Measurements from ENCODE around the gene TSPAN17.
"Not testable (repeated sequence)": the region's sequence is repeated elsewhere in the genome, so short reads cannot be mapped to it uniquely, and the experiment has no call there.

TSPAN17 gene, protein sequence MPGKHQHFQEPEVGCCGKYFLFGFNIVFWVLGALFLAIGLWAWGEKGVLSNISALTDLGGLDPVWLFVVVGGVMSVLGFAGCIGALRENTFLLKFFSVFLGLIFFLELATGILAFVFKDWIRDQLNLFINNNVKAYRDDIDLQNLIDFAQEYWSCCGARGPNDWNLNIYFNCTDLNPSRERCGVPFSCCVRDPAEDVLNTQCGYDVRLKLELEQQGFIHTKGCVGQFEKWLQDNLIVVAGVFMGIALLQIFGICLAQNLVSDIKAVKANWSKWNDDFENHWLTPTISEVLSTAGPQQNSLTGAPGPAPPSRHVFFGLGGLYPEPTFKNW

DNA sequence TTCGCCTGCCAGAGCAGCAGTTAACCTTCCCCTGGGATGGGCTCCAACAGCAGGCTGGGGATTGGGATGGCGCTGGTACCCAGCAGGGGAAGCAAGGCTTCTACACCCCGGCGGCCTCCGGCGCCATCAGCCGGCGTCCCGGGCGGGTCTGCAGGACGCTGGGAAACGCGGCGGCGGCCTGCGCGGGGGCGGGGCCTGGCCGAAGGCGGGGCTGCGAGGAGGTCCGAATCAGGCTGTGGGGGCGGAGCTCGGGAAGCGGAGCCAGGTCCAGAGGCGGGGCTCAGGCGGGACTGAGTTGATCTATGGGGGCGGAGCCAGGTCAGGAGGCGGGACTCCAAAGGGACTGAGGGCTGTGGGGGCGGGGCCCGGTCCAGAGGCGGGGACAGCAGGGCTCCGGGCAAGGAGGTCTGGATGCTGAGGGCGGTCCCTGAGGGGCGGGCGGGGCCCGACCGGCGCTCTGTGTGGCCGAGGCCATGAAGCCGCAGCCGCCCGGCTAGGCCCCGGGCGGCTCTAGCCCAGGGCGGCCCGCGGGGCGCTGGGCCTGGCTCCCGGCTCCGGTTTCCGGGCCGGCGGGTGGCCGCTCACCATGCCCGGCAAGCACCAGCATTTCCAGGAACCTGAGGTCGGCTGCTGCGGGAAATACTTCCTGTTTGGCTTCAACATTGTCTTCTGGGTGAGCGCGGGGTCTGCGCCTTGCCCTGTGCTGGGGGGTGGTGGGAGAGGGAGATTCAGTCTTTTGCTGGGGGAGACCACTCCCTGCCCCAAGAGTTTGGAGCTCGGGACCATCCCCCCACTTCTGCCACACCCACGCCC is at the start of gene TSPAN17:
Gene TSPAN17 (plus strand): TSS at position 455 of the 813 bp plus-strand sequence. CDS start 132 bp downstream, at position 587.
- peak within 1 kb of the TSS; percentile 78 for H3K4me3 ChIP-seq (ENCODE audit: low read depth, low read length)
- peak; percentile 93 for DNase-seq (ENCODE audit: low read depth)

DNA sequence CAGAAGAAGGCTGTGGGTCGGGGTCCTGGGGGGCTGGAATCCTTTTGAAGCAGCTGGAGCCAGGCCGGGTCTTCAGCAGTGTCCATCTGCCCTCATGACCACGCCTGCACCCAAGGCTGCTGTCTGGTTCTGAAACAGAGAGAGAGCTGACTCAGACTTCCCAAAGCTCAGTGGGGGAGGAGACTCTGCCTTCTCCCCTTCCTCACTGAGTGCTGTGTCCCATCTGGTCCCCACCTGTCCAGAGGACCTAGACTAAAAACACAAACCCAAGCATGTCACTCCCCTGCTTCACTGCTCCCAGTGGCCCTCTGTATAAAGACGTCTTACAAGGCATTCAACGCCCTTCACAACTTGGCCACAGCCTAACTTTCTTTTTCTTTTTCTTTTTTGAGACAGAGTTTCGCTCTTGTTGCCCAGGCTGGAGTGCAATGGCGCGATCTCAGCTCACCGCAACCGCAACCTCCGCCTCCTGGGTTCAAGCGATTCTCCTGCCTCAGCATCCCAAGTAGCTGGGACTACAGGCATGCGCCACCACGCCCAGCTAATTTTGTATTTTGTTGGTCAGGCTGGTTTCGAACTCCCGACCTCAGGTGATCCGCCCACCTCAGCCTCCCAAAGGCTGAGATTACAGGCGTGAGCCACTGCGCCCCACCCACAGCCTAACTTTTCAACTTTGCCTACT is 47.4 kb upstream of the TSPAN17 start:
- DNase-seq (ENCODE audit: low read depth), result not testable (repeated sequence)

DNA sequence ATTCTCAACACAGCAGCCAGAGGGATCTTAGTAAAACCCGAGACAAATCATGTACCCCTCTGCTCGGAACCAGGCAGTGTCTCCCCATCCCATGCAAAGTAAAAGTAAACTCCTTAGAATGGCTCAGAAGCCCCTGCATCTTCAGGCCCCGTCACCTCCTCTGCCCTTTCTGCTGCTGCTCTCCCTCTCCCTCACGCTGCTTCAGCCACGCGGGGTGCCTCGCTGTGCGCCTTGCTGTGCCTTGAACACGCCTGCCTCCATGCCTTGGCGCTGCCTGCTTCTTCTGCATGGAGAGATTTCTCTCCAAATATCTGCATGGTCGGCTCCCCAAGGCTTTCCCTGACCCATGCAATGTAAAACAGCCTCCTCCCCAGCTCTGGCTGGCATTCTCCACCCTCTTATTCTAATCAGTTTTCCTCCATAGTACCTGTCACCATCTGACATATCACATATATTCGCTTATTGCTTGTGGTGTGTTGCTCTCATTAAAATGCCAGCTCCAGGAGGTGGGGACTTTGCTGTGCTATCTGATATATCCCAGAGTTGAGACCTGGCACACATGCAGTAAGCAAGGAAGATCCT is 45.3 kb upstream of the TSPAN17 start:
- no peak for DNase-seq (ENCODE audit: low read depth)
- H3K4me3 ChIP-seq (ENCODE audit: low read depth, low read length), result no peak overlapping the region

More for the DNA sequence above, 47.4 kb upstream of the TSPAN17 start:
- not testable (repeated sequence) for H3K4me3 ChIP-seq (ENCODE audit: low read depth, low read length)

DNA sequence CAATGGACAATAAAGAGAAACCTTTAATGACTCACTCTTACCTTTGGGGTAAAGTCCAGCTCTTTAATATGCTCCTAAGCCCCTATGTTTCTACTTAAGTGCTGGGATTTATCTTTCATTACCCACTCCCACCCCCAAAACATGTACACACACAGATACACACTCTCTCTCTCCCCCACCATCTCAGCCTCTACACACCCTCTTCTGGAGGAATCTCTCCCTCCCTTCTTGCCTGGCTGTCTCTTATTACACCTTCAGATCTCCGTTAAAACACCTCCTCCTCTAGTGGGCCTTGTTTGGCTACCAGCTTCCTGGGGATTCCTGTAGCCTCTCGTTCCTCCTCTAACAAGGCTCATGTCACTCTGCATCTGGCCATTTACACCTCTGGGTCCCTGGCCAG is 44.2 kb upstream of the TSPAN17 start:
- DNase-seq (ENCODE audit: low read depth), result no peak
- no peak overlapping the region for H3K4me3 ChIP-seq (ENCODE audit: low read depth, low read length)

DNA sequence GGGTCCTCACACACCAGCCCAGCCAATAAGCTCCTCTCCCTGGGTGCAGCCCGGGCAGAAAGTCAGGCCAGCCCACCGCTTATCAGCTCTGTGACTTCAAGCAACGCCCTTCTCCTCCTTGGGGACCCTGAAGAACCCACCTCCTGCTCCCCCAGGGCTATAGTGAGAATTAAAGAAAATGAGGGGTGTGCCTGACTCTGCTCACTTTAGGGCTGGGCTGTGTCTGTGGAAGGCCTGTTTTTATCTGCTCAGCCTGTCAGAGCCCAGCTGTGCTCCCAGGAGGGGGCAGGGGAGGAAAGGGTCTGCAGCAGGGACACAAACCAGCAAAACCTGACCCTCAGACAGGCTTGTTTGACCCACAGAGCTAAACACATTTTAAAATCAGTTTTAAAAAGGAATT is 41.3 kb upstream of the TSPAN17 start:
- no peak for DNase-seq (ENCODE audit: low read depth)
- H3K4me3 ChIP-seq (ENCODE audit: low read depth, low read length), result no peak overlapping the region

DNA sequence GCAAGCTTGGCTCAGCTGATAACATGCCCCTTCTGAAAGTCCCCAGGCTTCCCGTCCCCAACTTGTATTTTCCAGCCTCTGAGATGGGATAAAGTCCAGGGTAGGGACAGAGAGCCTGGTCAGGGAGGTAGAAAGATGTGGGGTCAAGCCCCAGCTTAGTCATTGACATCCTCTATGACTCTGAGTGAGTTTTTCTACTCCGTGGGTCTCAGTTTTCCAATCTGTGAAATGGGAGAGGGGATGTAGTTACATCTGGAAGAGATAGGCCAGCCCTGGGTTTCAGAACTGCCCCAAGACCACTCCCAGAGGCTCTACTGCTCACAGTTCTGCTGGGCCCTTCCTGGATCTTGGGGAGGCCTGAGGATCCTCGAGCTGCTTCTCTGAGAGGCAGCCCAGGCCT is 40.4 kb upstream of the TSPAN17 start:
- no peak for DNase-seq (ENCODE audit: low read depth)
- H3K4me3 ChIP-seq (ENCODE audit: low read depth, low read length), result no peak overlapping the region

DNA sequence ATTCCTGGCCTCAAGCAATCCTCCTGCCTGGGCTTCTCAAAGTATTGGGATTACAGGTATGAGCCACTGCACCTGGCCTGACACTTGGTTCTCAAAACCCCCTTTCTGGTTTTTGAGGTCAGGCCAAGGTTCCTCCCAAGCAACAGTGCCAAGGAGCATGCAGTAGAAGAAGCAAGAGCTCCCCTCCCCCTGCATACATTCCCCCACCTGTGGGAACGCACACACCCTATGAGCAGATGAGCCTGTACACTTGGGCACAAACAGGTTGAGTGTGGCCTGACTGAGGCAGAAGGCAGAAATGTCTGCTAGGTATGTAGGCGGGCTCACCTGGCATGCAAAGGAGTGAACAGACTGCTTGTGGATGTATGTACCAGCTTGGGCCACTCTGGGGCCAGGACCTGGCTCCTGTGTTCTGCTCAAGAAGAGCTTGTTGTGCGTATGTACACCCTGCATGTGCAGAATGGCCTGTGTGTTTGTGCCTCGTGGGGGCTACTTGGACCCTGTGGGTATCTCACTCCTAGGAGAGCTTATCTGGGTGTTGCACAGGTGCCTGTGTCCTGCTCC is 39.1 kb upstream of the TSPAN17 start:
- no peak for DNase-seq (ENCODE audit: low read depth)
- H3K4me3 ChIP-seq (ENCODE audit: low read depth, low read length), result no peak overlapping the region

DNA sequence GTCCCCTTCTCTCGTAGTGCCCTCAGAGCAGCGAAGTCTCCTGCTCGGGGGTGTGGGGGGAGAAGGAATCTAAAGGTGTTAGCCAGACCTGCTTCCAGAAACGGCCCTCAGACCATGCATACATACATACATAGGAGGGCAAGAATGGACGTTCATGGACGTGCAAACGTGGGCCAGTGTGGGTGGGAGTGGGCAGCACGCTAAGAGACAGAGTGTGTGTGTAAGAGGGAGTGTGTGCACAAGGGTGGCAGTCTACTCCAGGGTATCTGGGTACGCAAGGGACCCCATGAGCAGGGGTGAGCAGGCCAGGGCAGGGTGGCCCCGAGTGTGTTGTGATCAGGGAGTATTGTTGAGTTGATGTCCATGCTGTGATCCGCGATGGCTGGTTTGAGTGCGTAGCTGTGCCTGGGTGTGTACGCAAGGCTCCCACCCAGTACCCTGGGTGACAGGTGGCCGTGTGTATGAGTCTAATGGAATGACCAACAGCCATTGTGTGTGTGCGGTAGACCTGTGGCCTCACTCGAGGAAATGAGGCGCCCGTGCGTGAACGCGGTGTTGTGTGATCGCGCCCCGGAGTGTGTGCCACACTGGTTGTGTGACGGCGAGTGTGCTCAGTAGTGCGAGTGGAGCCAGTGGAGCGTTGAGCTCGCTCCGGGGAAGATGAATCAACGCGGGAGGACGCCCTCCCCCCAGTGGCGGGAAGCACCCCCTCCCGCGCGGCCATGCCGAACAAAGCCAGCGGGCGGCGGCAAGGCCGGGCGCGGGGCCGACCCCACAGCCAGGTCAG is 38.2 kb upstream of the TSPAN17 start:
- peak overlapping the region; percentile 65 for H3K4me3 ChIP-seq (ENCODE audit: low read depth, low read length)
- no peak for DNase-seq (ENCODE audit: low read depth)

DNA sequence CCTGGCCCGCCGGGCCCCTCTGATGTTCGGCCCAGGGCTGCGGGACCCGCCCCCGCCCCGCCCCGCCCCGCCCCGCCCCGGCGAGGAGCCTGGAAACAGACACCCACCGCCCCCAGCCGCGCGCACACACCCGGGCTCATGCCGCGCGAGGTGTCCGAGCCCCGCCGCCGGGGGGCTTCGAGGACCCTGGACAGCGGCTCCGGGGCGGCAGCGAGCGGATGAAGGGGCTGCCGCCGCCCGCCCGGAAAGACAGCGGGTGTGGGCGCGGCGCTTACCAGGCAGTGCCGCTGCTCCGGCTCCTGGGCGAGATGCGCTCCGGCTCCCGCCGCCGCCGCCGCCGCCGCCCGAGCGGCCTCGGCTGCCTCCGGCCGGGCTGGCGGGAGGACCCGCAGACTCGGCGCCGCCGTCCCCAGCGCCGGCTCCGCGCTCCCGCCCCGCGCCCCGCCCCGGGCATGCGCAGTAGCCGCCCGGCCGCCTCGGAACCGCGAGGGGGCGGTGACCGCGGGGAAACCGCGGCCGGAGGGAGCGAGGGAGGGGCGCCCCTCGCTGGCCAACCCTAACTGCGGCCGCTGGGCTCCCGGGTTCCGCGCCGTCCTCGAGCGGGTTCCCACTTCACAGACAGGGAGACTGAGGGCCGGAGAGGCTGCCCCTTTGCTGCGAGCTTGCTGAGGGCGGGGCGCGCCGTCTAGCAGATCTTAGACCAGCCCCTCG is 37.4 kb upstream of the TSPAN17 start, which contains the start of gene GPRIN1:
Gene GPRIN1 (minus strand): TSS at position 433 of the 711 bp plus-strand sequence. CDS start 10,322 bp downstream, outside the sequence.
- H3K4me3 ChIP-seq (ENCODE audit: low read depth, low read length), result peak within 1 kb of the TSS; percentile 65
- DNase-seq (ENCODE audit: low read depth), result no peak

DNA sequence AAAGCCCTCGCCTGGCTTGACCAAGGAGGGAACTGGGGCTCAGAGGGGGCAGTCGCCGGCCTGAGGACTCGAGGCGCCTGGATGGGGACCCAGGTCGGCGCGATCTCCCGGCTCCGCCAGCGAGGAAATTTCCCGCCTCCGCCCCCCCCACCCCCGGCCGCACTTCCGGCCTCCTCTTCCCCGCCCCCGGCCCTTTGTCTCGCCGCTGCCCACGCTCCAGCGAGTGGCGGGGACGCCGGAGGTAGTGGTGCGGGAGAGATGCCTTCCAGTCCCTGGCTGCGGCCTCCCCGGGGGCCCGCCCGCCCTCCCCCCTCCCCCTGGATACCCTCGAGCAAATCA is 36.9 kb upstream of the TSPAN17 start:
- DNase-seq (ENCODE audit: low read depth), result no peak
- peak overlapping the region; percentile 65 for H3K4me3 ChIP-seq (ENCODE audit: low read depth, low read length)

DNA sequence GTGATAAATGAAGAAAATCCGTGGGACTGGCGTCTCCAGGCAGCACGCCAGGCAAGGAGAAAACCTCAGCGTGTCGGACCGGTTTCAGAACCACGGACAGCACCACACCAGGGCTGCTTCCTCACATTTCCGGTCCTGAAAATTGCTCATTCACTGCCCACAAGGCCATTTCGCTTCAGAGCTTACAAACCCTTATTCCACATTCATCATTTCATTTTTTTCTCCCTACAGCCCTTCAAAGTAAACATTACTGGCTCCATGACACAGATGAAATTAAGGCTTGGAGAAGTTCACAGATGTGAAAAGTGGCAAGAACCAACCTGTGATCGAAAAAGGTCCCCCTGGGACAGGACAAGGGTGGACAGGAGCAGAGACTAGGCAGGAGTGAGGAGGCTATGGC is 35.8 kb upstream of the TSPAN17 start:
- peak; percentile 64 for DNase-seq (ENCODE audit: low read depth)
- H3K4me3 ChIP-seq (ENCODE audit: low read depth, low read length), result no peak overlapping the region

DNA sequence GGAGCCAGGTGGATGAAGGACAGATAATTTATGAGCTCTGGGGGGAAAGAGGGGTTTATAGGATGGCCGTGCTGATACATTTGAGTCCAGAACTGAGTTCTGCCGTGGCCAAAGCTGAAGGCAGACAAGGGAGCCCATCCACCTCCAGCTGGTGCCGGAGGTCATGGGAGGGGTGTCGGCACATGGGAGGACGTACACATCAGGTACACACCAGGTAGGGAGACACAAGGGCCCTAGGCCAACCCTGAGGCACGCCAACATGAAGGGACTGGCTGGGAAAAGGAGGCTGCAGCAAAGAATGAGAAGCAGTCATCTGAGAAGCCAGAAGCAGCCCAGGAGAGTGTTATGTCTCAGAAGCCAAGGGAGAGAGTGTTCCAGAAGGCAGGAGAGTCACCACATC is 35.3 kb upstream of the TSPAN17 start:
- no peak for DNase-seq (ENCODE audit: low read depth)

DNA sequence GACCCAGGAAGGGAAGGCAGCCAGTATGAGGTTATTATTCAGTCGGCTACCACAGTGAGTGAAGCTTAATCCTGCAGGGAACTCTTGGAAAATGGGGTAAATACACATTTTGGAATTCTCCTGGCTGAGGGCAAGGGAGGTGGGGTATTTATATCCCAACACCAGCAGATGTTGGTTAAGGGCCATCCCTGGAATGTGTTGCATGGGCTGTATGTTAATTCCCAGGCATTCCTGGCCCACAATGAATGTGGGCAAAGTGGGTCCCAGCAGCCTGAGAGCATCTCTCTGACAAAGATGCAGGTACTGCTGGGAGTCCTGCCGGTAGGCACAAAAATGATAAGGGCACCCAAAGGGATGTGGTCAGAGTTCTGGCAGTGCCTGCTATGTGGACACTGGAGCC is 34.4 kb upstream of the TSPAN17 start:
- DNase-seq (ENCODE audit: low read depth), result no peak
- no peak overlapping the region for H3K4me3 ChIP-seq (ENCODE audit: low read depth, low read length)

More for the DNA sequence above, 35.3 kb upstream of the TSPAN17 start:
- H3K4me3 ChIP-seq (ENCODE audit: low read depth, low read length), result no peak overlapping the region

DNA sequence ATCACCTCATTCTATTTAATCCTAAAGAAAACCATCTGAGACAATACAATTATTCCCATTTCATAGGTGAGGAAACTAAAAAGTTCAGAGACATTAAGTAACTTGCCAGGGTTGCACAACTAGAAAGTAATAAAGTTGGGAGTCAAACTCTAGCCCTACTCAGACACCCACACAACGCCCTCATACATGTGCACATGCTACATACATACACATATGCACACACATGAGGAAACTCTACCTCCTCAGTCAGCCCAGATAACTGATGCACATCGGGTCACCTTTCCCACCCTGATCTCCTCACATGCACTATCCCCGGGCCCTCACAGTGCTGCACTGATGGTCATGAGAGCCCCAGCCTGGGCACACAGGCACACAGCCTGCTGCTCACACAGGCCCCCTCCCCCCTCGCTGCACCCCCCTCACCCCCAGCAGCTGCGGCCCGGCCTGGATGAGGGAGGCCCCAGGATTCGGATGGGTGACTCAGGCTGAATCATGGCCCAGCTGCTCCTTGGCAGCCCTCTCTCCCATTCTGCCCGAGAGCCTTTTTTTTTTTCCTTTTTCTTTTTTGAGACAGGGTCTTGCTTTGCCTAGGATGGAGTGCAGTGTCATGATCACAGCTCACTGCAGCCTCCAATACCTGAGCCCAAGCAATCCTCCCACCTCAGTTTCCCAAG is 32.3 kb upstream of the TSPAN17 start:
- no peak overlapping the region for H3K4me3 ChIP-seq (ENCODE audit: low read depth, low read length)
- peak; percentile 50 for DNase-seq (ENCODE audit: low read depth)

DNA sequence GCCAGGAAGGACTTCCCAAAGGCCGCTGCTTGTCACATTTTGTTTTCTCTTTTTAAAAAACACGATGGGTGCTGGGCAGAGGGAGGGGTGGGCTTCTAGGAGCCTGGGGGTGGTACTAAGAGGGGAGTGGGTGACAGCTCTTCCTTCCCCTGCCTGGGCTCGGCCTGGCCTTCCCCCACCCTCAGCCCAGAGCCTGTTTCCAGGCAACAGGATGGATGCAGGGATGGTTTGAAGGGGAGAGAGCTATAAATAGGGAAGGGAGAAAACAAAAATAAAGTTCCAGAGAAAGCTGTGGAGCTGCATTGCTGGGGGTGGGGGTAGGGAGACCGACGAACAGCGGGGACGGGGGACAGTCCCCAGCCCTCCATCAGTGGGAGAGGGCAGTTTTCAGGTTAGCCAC is 30.8 kb upstream of the TSPAN17 start:
- H3K4me3 ChIP-seq (ENCODE audit: low read depth, low read length), result no peak overlapping the region
- no peak for DNase-seq (ENCODE audit: low read depth)

DNA sequence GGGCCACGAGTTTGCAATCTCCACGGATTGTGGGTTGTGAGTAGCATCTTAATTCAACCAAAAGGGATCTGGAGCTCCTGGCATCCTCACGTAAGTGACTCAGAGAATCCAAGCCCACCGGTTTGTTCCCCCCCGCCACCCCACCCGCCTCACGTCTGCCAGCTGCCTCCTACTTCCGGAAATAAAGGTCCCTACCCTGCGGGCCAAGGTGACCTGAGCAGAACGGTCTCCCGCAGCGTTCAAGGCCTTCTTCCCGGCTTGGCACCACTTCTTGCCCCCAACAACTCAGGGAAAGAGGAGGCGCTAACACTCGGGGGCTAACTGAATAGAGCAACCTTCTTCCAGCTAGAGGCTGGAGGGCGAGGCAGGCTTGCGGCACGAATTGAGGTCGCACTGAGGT is 28.5 kb upstream of the TSPAN17 start:
- DNase-seq (ENCODE audit: low read depth), result no peak
- H3K4me3 ChIP-seq (ENCODE audit: low read depth, low read length), result peak overlapping the region; percentile 33

DNA sequence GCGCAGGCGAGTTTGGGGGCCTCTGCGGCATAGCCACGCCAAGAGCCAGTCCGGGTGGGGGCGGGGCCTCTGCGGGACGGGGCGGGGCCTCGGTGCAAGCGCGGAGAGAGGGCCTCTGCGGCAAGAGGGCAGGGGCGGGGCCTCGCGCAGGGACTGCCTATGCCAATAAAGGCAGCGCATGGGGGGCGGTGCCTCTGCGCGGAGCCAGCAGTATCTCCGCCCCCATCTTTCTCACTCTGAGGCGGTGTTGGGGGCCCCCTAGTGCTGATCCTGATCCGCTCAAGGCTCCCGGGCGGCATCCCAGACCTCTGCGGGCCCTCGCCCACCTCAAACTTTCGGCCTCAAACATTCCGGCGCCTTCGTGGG is 28.1 kb upstream of the TSPAN17 start:
- DNase-seq (ENCODE audit: low read depth), result peak; percentile 68
- peak overlapping the region; percentile 33 for H3K4me3 ChIP-seq (ENCODE audit: low read depth, low read length)

Data from skeletal muscle cell (primary cell).